HCT116 (cell line): ENCODE measurements around the gene SNTG2. TPM values are rescaled to one million over a fixed set of nuclear protein-coding genes. Genes with fewer than 3 reads are reported as not detected.

Experiments used
- ATAC-seq: fragments of 200-7000 bp; cut with Tn5 transposase; 2 replicates; pipeline ENCODE4 v1.9.1; 2020; ENCODE audit warnings: mild to moderate bottlenecking, moderate library complexity
- BruUV-seq: library from RNA; stranded (reverse); fragments of 400-500 nt; replicated peaks from 2 replicates; lab custom pipeline; 2021; lab: Mats Ljungman, UMichigan
- CTCF ChIA-PET: fragments of 300-600 bp; sonication (Branson Sonifier 250); formaldehyde crosslinking; loops from one replicate; lab custom pipeline; 2021; ENCODE audit warnings: antibody characterized with exemption; lab: Charles Lee
- POLR2A ChIA-PET: fragments of 300-600, 350-600 bp; sonication (Branson Sonifier 250); formaldehyde crosslinking; loops from one replicate; lab custom pipeline; 2021; ENCODE audit warnings: antibody characterized with exemption; lab: Charles Lee
- RAD21 ChIA-PET, 2 experiments: fragments of 300-600 bp; sonication (Branson Sonifier 250); formaldehyde crosslinking; loops; one replicate each; lab custom pipeline; 2023; ENCODE audit warnings: low total read pairs in 2 of 2; ENCODE audit not compliant: uncharacterized antibody in 2 of 2, unreplicated experiment in 2 of 2, low non-redundant PET in 1 of 2; lab: Charles Lee
- DNase-seq: peaks from one replicate; pipeline ENCODE4 v3.0.0-alpha.2; 2010; ENCODE audit warnings: low read depth, low spot score
- H2AFZ ChIP-seq: fragments of 200-600 bp; shearing (Covaris generic), sonication (generic); 2 replicates; pipeline ENCODE4 v1.6.1; 2017; ENCODE audit warnings: low read depth, mixed run types, mixed read lengths, antibody characterized with exemption, low read length; ENCODE audit not compliant: poor library complexity, severe bottlenecking
- H3K27ac ChIP-seq: 2 replicates; pipeline ENCODE4 v1.5.1; 2012; ENCODE audit warnings: low read depth, low read length
- H3K27me3 ChIP-seq: fragments of 200-600 bp; sonication (generic); 2 replicates; pipeline ENCODE4 v1.6.1; 2016; ENCODE audit warnings: mixed run types, low read length, mixed read lengths; ENCODE audit not compliant: insufficient read depth
- H3K36me3 ChIP-seq, 2 experiments: fragments of 200-500 bp in 1 of 2; fragments of 200-600 bp in 1 of 2; sonication (Bioruptor generic) in 1 of 2; sonication (generic) in 1 of 2; 2 replicates each; pipeline versions ENCODE4 v1.5.1 to v1.6.1; 2014 to 2016; ENCODE audit warnings: low read length in 2 of 2, inconsistent platforms in 1 of 2, mixed read lengths in 1 of 2, mixed run types in 1 of 2; ENCODE audit not compliant: insufficient read depth in 2 of 2, control insufficient read depth in 1 of 2
- H3K4me1 ChIP-seq, 2 experiments: fragments of 200-600 bp in 1 of 2; sonication (generic) in 1 of 2; 2 replicates each; pipeline versions ENCODE4 v1.5.1 to v1.6.1; 2012 to 2017; ENCODE audit warnings: low read length in 2 of 2, inconsistent platforms in 1 of 2, mild to moderate bottlenecking in 1 of 2, mixed read lengths in 1 of 2, mixed run types in 1 of 2, moderate library complexity in 1 of 2; ENCODE audit not compliant: insufficient read depth in 2 of 2, control insufficient read depth in 1 of 2
- H3K4me2 ChIP-seq: fragments of 200-600 bp; sonication (generic); 2 replicates; pipeline ENCODE4 v1.6.1; 2017; ENCODE audit warnings: mixed run types, low read length, mixed read lengths
- H3K4me3 ChIP-seq, 2 experiments: fragments of 200-600 bp in 1 of 2; sonication (generic) in 1 of 2; replicated peaks in 1 of 2; 2 replicates each; pipeline ENCODE4 v1.5.1; 2011 to 2016; ENCODE audit warnings: low read length in 2 of 2, control low read depth in 1 of 2, low read depth in 1 of 2, mild to moderate bottlenecking in 1 of 2, mixed read lengths in 1 of 2, mixed run types in 1 of 2
- H3K79me2 ChIP-seq: fragments of 200-600 bp; sonication (generic); 2 replicates; pipeline ENCODE4 v1.6.1; 2017; ENCODE audit warnings: mild to moderate bottlenecking, mixed run types, low read length, moderate library complexity, mixed read lengths; ENCODE audit not compliant: insufficient read depth
- H3K9ac ChIP-seq: fragments of 200-600 bp; sonication (generic); 2 replicates; pipeline ENCODE4 v1.6.1; 2016; ENCODE audit warnings: low read length, mixed read lengths
- H3K9me2 ChIP-seq: fragments of 200-600 bp; sonication (generic), shearing (Covaris generic); 2 replicates; pipeline ENCODE4 v1.6.1; 2017; ENCODE audit warnings: mixed run types, mild to moderate bottlenecking, moderate library complexity; ENCODE audit not compliant: insufficient read depth
- H3K9me3 ChIP-seq, 2 experiments: fragments of 200-500 bp in 1 of 2; fragments of 200-600 bp in 1 of 2; sonication (Bioruptor generic) in 1 of 2; sonication (generic) in 1 of 2; 2 replicates each; pipeline ENCODE4 v1.6.1; 2014 to 2017; ENCODE audit warnings: low read length in 2 of 2, mixed read lengths in 2 of 2, inconsistent platforms in 1 of 2, low read depth in 1 of 2, mild to moderate bottlenecking in 1 of 2, mixed run types in 1 of 2, moderate library complexity in 1 of 2; ENCODE audit not compliant: control insufficient read depth in 1 of 2, insufficient read depth in 1 of 2
- H4K20me1 ChIP-seq: fragments of 200-600 bp; sonication (generic), shearing (Covaris generic); 2 replicates; pipeline ENCODE4 v1.6.1; 2017; ENCODE audit warnings: mixed run types, mild to moderate bottlenecking, moderate library complexity; ENCODE audit not compliant: insufficient read depth
- CBX3 ChIP-seq: IDR thresholded peaks from 2 replicates; pipeline ENCODE4 v1.6.1; 2012; ENCODE audit warnings: low read depth
- CEBPB ChIP-seq: IDR thresholded peaks from 2 replicates; pipeline ENCODE4 v1.6.1; 2012; ENCODE audit warnings: low read depth
- EGR1 ChIP-seq: IDR thresholded peaks from 2 replicates; pipeline ENCODE4 v1.6.1; 2012; ENCODE audit warnings: low read depth
- ELF1 ChIP-seq: IDR thresholded peaks from 2 replicates; pipeline ENCODE4 v1.6.1; 2012; ENCODE audit warnings: low read depth, borderline replicate concordance
- EZH2 ChIP-seq: fragments of 200-600 bp; sonication (generic); IDR thresholded peaks from 2 replicates; pipeline ENCODE4 v1.6.1; 2017; ENCODE audit warnings: antibody characterized with exemption, mixed run types
- EZH2phosphoT487 ChIP-seq: fragments of 200-600 bp; IDR thresholded peaks from 2 replicates; pipeline ENCODE4 v1.6.1; 2018; ENCODE audit warnings: antibody characterized with exemption, borderline replicate concordance
- FOSL1 ChIP-seq: IDR thresholded peaks from 2 replicates; pipeline ENCODE4 v1.6.1; 2012; ENCODE audit warnings: low read depth
- JUND ChIP-seq: IDR thresholded peaks from 2 replicates; pipeline ENCODE4 v1.6.1; 2012
- RAD21 ChIP-seq: IDR thresholded peaks from 2 replicates; pipeline ENCODE4 v1.6.1; 2012; ENCODE audit warnings: low read depth, mild to moderate bottlenecking
- SIN3A ChIP-seq: IDR thresholded peaks from 2 replicates; pipeline ENCODE4 v1.6.1; 2012; ENCODE audit warnings: low read depth
- TCF7L2 ChIP-seq: IDR thresholded peaks from 2 replicates; pipeline ENCODE4 v1.7.0; 2011; ENCODE audit warnings: borderline replicate concordance, inconsistent platforms; ENCODE audit not compliant: insufficient read depth, insufficient read length; ENCODE audit errors: extremely low read depth
- ZFX ChIP-seq: fragments of 450-650 bp; IDR thresholded peaks from 2 replicates; pipeline ENCODE4 v1.6.1; 2017
- ZNF274 ChIP-seq: fragments of 200-500 bp; sonication (Bioruptor generic); IDR thresholded peaks from 2 replicates; pipeline ENCODE4 v1.6.1; 2014; ENCODE audit warnings: mild to moderate bottlenecking, low read depth, low read length, inconsistent platforms
- intact Hi-C: fragments of 100-400 bp; cut with micrococcal nuclease; formaldehyde crosslinking; loops from 2 replicates; pipeline ENCODE4 v1.10.0; 2022
- total RNA-seq: library from RNA; stranded (reverse); gene quantifications from one replicate; pipeline ENCODE4 v1.2.1, GENCODE V29; 2021; ENCODE audit not compliant: unreplicated experiment
- TF ChIP-seq, protein P1 (sequence below): IDR thresholded peaks from 2 replicates; pipeline ENCODE4 v1.6.1; 2012
- TF ChIP-seq, protein P2 (sequence below), 3 experiments: fragments of 200-600 bp in 1 of 3; sonication (generic) in 1 of 3; IDR thresholded peaks in 2 of 3; conservative IDR thresholded peaks in 1 of 3; 2 replicates each; pipeline ENCODE4 v1.5.1; 2012 to 2017; ENCODE audit warnings: low read depth in 2 of 3, low read length in 2 of 3, antibody characterized with exemption in 1 of 3, borderline replicate concordance in 1 of 3, control low read depth in 1 of 3, mild to moderate bottlenecking in 1 of 3, mixed read lengths in 1 of 3, mixed run types in 1 of 3, moderate library complexity in 1 of 3; ENCODE audit not compliant: insufficient read depth in 1 of 3
- TF ChIP-seq, protein P3 (sequence below): IDR thresholded peaks from 2 replicates; pipeline ENCODE4 v1.6.1; 2012; ENCODE audit warnings: low read depth

The SNTG2 gene
- total RNA-seq, 1 experiment from 2014 or later = not detected

DNA sequence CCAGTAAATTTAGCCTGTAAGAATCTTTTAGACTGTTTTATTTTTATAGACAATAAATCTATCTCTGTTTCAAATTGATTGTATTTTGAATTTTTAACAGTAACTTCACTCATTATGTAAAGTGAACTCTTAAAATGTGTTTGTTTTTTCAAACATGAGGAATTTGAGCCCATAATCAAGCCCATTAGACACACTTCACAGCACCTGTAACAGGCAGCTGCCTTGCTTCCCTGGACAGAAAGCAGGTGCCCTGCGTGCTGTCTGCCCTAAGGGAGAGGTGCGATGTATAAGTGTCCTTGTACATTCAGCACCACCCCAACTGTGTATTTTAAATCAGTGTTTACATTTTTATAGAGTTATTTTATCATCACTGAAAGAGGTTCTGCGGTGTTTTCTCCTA, 276.1 kb downstream of the SNTG2 start:
- Histone ChIP-seq H3K9ac (no peak overlapping the region), H3K9me2 (no peaks in the 10 kb centered on the region), H3K27me3 (no peaks in the 10 kb centered on the region), H2AFZ (no peak overlapping the region), H3K4me3 (no peak overlapping the region), H3K27ac (no peak overlapping the region), H3K79me2 (no peaks in the 10 kb centered on the region), H4K20me1 (no peaks in the 10 kb centered on the region), H3K4me2 (no peak overlapping the region), H3K9me3 (no peaks in the 10 kb centered on the region), H3K4me1 (no peaks in the 10 kb centered on the region), H3K36me3 (no peaks in the 10 kb centered on the region)
- BruUV-seq = no TSS peak
- ChIA-PET RAD21 (no interaction called here), CTCF (no interaction called here), POLR2A (no interaction called here)
- ATAC-seq = no peak
- no peak for DNase-seq
- TF ChIP-seq EGR1 (no peak), CBX3 (no peak), EZH2 (no peak), FOSL1 (no peak), CEBPB (no peak), EZH2phosphoT487 (no peak), ZFX (no peak), SIN3A (no peak), JUND (no peak), ZNF274 (no peak), RAD21 (no peak), ELF1 (no peak), TCF7L2 (no peak)
- TF ChIP-seq, protein P1, sequence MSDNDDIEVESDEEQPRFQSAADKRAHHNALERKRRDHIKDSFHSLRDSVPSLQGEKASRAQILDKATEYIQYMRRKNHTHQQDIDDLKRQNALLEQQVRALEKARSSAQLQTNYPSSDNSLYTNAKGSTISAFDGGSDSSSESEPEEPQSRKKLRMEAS = no peak
- TF ChIP-seq, protein P2, sequence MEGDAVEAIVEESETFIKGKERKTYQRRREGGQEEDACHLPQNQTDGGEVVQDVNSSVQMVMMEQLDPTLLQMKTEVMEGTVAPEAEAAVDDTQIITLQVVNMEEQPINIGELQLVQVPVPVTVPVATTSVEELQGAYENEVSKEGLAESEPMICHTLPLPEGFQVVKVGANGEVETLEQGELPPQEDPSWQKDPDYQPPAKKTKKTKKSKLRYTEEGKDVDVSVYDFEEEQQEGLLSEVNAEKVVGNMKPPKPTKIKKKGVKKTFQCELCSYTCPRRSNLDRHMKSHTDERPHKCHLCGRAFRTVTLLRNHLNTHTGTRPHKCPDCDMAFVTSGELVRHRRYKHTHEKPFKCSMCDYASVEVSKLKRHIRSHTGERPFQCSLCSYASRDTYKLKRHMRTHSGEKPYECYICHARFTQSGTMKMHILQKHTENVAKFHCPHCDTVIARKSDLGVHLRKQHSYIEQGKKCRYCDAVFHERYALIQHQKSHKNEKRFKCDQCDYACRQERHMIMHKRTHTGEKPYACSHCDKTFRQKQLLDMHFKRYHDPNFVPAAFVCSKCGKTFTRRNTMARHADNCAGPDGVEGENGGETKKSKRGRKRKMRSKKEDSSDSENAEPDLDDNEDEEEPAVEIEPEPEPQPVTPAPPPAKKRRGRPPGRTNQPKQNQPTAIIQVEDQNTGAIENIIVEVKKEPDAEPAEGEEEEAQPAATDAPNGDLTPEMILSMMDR (IDR thresholded peaks at IDR 0.05 in 2 of 3, conservative IDR thresholded peaks at IDR 0.05 in 1 of 3; ENCODE audit: borderline replicate concordance in 1 of 3, insufficient read depth in 1 of 3, low read depth in 2 of 3, low read length in 2 of 3) = no peak
- TF ChIP-seq, protein P3, sequence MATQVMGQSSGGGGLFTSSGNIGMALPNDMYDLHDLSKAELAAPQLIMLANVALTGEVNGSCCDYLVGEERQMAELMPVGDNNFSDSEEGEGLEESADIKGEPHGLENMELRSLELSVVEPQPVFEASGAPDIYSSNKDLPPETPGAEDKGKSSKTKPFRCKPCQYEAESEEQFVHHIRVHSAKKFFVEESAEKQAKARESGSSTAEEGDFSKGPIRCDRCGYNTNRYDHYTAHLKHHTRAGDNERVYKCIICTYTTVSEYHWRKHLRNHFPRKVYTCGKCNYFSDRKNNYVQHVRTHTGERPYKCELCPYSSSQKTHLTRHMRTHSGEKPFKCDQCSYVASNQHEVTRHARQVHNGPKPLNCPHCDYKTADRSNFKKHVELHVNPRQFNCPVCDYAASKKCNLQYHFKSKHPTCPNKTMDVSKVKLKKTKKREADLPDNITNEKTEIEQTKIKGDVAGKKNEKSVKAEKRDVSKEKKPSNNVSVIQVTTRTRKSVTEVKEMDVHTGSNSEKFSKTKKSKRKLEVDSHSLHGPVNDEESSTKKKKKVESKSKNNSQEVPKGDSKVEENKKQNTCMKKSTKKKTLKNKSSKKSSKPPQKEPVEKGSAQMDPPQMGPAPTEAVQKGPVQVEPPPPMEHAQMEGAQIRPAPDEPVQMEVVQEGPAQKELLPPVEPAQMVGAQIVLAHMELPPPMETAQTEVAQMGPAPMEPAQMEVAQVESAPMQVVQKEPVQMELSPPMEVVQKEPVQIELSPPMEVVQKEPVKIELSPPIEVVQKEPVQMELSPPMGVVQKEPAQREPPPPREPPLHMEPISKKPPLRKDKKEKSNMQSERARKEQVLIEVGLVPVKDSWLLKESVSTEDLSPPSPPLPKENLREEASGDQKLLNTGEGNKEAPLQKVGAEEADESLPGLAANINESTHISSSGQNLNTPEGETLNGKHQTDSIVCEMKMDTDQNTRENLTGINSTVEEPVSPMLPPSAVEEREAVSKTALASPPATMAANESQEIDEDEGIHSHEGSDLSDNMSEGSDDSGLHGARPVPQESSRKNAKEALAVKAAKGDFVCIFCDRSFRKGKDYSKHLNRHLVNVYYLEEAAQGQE = no peak
- intact Hi-C loops = no loop called here
